Activated naive CD4-positive, alpha-beta T cell treated with Interleukin-2 at 50 U/mL for 16 hours (primary cell): Measurements from ENCODE around the gene BCL2L13.

Experiments used
- DNase-seq: peaks from one replicate; pipeline ENCODE4 v3.0.0-alpha.2; 2020

Gene BCL2L13, protein sequence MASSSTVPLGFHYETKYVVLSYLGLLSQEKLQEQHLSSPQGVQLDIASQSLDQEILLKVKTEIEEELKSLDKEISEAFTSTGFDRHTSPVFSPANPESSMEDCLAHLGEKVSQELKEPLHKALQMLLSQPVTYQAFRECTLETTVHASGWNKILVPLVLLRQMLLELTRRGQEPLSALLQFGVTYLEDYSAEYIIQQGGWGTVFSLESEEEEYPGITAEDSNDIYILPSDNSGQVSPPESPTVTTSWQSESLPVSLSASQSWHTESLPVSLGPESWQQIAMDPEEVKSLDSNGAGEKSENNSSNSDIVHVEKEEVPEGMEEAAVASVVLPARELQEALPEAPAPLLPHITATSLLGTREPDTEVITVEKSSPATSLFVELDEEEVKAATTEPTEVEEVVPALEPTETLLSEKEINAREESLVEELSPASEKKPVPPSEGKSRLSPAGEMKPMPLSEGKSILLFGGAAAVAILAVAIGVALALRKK

DNA sequence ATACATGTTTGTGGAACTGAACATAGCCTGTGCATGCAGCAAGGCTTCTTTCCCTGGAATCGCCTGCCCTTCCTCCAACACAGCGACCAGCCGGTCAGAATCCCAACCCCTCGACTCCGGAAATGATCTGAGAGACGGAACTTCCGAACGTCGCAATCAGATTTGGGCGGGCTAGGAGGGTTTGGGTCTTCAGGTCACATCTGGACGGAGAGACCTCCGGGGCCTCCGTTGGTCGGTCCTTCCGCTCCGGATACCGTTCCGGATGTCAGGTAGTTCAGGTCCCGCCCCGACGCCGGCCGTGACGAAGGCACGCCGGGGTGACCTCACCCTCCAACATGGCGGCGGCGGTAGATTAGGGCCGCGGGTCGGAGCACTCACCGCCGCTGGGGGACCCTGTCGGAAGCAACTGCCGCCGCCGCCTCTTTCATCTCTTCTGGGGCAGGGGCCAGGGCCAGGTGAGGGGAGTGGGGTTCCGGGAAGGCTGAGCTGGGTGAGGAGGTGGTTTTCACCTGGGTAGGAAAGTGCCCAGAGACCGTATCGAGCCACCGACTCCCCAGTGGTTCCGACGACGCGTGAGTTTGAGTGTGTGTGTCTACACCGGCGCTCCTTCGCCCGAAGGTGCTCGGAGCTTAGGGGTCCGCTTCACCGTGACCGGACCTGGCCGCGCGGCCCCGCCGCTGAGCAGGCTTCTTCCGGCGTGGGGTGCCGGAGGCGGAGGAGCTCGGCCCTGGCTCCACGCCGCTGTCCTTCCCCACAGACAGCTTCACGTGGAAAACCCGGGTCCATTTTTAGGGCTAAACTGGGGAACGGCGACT is at the start of gene BCL2L13:
TSS of gene BCL2L13 (plus strand) at position 326 of the 815 bp plus-strand sequence. CDS start 16,955 bp downstream, outside the sequence.
- peak; percentile 90 for DNase-seq

- no peak for DNase-seq
Observed at GRCh38 chr22:17589810-17590375, 48.7 kb upstream of the BCL2L13 start.

DNA sequence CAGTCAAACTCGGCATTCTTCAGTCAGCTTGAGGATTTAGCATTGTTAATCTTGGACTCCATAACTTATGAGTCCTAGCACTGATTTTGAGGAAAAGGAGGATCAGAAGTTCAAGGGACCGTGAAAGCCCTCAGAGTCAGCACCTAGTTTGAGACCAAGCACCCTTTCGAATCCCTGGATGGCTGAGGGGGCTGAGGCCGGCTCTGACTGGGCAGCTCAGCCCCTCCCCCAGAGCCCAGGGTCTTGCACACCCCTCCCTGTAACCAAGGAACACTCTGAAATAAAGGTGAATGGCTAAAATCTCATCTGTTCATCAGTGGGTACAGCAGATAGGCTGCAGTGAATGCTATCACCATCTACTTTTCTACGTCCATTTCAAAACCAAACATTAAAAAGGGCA is 48.0 kb upstream of the BCL2L13 start:
- DNase-seq: no peak

- DNase-seq: no peak
Observed at GRCh38 chr22:17592201-17592600, 46.4 kb upstream of the BCL2L13 start.

- no peak for DNase-seq
Observed at GRCh38 chr22:17596226-17596625, 42.3 kb upstream of the BCL2L13 start.

GRCh38 chr22:17597217-17597616 is 41.3 kb upstream of the BCL2L13 start:
- DNase-seq: no peak

GRCh38 chr22:17598318-17598717 is 40.2 kb upstream of the BCL2L13 start:
- DNase-seq: no peak

GRCh38 chr22:17601031-17601430 is 37.5 kb upstream of the BCL2L13 start:
- no peak for DNase-seq

DNA sequence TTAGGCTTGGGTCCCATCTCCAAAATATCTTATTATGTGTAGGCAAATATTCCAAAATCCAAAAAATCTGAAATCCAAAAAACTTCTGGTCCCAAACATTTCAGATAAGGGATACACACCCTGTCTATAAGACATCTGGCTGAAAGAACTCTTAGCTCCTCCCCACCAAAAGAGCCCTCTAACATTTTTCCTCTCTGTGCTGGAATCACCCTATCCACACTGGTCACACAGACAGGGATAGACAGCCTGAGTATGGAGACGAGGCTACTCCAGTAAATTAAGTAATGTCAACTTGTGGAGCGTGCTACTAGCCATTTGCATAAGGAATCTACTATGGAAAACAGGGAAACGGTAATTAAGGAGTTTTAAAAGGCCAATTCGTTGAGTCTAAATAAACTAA is 34.9 kb upstream of the BCL2L13 start:
- DNase-seq: no peak

DNA sequence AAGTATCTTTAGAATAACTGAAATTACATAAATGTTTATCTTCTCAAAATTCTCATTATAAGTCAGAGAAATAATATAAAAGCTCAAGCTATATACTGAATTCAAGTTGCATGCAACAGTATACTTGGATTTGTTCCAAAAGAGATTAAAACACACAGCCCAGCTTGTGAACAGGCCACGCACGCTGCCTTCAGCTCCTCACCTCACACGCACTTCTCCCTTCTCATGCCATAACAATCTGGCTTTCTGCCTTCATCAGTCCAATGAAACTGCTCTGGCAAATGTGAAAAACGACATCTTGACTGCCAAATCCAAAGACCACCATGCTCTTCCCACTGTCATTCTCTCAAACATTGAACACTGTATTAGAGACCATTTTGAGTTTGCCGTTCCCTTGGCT is 32.1 kb upstream of the BCL2L13 start:
- DNase-seq: no peak

DNA sequence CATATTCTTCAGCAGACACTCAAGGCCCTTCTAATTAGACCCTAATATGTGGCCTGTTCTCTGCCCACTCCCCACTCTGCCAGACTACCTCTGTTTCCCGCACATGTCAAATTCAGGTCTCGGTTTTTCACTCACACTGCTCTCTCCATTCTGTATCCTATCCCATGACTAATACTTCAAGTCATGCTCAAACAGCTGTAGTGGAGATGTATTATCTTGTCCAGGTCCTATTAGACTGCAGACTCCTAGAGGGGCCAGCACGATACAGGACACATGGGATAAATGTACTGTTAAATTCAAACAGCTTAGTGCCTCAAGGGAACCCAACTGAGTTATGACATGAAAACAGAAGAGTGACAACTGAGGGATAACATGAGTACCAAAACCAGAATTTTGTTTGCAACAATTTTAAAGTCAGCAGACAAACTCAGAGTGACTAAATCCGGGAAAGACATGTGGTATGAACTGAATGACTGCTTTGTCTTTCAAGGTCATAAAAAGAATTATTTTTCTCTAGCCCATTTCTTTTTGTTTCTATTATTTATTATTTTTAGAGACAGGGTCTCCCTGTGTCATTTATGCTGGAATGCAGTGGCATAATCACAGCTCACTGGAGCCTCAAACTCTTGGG is 30.6 kb upstream of the BCL2L13 start:
- DNase-seq: no peak

DNA sequence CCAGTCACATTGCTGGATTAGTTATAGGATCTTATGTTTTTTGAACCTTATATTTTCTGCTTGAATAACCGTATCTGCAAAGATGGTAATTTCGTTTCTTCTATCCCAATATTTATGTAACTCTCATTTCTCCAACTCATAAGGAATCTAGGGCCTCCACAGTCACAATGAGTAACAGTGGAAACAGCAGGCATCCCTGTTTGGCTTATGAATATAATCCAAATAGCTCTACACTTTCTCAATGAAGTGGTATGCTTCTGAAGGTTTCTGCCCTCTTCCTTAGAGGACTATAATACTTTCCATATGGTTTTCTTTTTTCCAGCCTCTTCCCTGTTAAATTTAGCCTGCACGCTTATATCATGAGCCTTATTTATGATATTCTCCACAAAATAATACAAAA is 26.5 kb upstream of the BCL2L13 start:
- no peak for DNase-seq

GRCh38 chr22:17613280-17613679 is 25.3 kb upstream of the BCL2L13 start:
- DNase-seq: no peak

GRCh38 chr22:17627961-17628405 is 10.6 kb upstream of the BCL2L13 start:
- DNase-seq: no peak

DNA sequence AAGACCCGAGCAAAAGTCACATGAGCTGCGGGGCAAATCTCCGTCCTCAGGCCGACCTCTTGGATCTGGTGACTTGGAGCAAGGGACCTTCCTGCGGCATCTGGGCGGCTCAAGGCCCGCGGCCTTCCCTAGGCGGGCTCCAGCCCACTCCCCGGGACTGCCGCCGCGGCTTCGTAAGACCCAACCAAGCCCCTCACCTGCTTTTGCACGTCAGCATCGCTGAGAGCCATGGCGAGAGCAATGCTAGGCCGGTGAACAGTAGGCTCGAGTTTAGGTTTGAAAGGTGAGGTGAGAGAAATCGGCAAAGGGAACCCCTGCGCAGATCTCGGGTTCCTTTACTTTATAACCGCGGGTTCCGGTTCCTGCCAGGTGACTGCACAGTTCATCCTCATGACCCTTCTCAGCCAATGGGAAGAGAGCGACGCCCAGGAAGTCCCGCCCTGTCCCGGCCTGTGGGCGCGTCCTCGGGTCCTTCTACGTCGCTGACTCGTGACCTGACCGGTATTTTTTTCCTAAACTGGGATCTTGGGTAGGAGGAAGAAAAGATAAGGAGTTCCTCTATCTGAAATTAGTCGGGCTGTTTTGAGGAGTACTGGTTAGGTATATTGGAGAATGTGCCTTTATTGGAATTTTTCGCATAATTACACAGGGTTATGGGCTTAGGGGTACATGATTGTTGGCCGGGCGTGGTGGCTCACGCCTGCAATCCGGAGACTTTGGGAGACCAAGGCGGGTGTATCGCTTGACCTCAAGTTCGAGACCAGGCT is 10.0 kb upstream of the BCL2L13 start, which contains the start of gene ATP6V1E1:
TSS of gene ATP6V1E1 (minus strand) at position 344 of the 767 bp plus-strand sequence. CDS start at position 230, 114 bp downstream.
- peak; percentile 98 for DNase-seq

DNA sequence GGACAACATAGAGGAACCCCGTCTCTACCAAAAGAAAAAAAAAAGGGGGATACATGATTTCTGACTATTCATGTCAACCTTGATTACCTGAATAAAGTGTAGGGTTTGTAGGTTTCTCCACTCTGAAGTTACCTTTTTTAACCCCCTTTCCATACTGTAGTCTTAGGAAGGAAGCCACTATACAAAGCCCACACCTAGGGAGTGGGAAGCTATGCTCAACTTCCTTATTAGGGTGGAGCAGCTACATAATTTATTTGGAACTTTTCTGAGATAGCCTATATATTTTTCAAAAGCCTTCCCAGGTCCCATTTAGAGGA is 9.4 kb upstream of the BCL2L13 start:
- no peak for DNase-seq

DNA sequence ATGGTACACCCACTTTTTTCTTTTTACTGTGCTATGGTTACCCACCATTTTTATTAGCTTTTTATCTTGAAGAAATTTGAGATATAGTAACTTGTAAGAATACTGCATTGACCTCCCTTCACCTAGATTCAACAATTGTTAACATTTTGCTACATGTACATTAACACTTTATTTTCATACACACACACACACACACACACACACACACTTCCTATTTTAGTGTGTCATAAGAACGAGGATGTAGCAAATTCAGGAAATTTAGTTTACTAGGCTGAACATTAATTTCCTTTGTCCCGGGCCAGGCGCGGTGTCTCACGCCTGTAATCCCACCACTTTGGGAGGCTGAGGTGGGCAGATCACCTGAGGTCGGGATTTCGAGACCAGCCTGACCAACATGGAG is 8.9 kb upstream of the BCL2L13 start:
- no peak for DNase-seq

DNA sequence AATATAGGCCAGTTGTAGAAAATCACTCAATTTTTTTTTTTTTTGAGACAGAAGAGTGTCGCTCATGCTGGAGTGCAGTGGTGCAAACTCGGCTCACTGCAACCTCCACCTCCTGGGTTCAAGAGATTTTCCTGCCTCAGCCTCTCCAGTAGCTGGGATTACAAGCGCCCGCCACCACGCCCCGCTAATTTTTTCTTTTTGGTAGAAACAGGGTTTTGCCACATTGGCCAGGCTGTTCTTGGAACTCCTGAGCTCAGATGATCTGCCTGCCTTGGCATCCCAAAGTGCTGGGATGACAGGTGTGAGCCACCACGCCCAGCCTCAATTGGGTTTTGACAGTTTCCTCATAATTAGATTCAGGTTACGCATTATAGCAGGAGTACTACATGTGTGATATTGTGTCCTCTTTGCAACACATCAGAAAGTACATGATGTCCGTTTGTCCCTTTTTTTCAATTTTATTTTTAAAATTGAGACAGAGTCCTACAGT is 7.4 kb upstream of the BCL2L13 start:
- DNase-seq: no peak

DNA sequence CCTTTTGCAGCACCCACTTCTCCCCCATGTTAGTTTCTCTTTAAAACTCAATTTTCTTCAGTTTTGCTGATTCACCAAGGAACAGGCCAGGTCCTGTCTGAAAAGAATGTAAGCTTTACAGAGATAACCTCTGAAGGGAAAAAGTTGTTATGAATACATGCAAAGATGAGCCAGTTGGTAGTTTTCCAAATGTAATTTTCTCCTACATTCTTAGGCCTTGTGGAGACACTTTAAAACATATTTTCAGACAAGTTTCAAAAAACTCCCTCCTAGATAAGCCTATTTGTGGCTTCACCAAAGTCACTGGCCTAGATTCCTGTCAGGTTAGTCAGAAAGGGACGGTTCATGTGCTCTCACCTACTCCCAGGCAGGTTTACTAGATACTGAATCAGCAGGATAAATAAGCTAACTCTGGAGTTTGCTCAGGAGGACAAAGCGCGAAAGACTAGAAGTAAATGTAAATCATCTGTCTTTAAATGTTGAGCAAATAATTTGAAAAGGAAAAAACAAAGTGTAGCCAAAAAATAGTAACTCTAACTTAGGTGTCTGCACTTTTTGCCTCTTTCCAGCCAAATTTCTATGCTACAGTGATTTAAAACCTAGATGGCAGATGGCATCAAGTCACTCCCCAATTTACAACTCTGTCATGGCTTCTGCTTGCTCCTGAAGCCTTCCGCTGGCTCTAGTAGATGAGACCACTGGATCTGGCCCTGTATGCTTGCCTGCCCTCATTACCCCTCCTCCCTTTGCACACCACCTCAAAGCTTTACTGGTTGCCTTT is 5.2 kb upstream of the BCL2L13 start:
- no peak for DNase-seq

GRCh38 chr22:17633998-17634323 is 4.6 kb upstream of the BCL2L13 start:
- DNase-seq: no peak

- DNase-seq: no peak
Observed at GRCh38 chr22:17634696-17635095, 3.9 kb upstream of the BCL2L13 start.
